ENCODE data around the gene MIDN. TPM values are rescaled to one million over a fixed set of nuclear protein-coding genes. Genes with fewer than 3 reads are reported as not detected.

MIDN gene
- total and polyA plus RNA-seq, 2 of the 4 experiments (the other 2 are of a cell fraction): 2.5 to 26.0 TPM

DNA sequence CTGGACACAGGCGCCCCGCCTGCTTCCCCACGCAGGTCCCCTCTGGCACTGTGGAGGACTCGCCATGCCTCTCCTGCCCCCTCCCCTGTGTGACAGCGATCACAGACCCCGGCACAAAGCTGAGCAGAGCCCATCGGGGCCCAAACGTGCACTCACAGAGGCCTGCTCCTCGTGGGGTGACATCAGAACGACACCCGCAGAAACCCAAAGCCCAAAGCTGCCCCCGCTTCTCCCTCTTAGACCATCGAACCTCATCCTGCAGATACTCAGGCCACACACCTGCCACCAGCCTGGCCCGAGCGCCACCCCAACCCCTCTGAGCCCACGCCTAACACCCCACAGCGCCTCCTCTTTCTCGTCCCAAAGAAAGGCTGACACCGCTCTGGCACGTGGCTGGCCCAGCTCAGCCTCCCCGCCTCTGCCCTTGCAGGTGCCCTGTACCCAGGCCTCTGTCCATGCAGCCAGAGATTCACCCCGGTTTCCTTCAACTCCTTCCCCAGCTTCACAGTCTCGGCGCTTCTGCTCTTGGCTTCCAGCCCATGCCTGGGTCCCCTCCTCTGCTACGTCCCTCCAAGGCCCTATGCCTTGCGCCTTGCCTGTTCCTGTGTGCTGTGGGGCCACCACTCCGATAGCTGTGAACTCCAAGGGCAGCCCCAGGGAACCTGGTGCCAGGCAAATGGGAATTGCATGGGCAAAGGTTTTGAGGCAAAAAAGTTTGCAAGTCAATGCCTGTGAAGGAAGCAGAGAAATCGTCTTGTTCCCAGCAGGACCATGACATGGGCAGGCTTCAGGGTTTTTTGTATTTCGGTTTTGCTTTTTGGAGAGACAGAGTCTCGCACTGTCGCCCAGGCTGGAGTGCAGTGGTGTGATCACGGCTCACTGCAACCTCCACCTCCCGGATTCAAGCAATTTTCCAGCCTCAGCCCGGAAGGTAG lies 9.7 kb upstream of the MIDN start (continued):
- TF ChIP-seq BHLHE40 (IDR thresholded peaks at IDR 0.05; ENCODE audit: low read depth, low read length): no peak
- TF ChIP-seq CHD1 (IDR thresholded peaks at IDR 0.05; ENCODE audit: low read depth, low read length): no peak
- TF ChIP-seq MAZ (IDR thresholded peaks at IDR 0.05; ENCODE audit: borderline replicate concordance, low read depth, low read length): no peak

DNA sequence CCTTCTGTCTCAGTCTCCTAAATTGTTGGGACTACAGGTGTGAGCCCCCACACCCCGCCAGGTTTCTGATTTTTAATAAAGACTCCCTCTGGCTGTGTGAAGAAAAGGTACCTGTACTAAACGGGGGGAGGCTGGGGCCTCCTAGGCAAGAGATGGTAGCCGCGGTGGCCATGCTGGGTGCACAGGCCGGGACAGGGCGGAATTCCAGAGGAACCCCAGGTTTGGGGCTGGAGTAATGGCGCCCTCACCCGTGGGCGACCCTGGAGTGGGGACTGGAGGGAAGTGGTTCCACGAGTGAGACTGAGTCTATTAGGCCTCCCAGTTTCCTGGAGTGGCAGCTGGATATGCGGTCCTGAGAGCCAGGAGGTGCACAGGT lies 9.0 kb upstream of the MIDN start:
- no peak overlapping the region for H3K4me3 ChIP-seq (ENCODE audit: insufficient read depth, low read depth, low read length)
- peaks cover 19% of the 10 kb centered on the region for H4K20me1 ChIP-seq (ENCODE audit: insufficient read depth, low read length)
- DNase-seq: no peak
- H3K27ac ChIP-seq (ENCODE audit: insufficient read depth, low read length): peak overlapping the region; percentile 65; the same call in 1 of the 2 replicates
- no peak overlapping the region for H2BK5ac ChIP-seq (ENCODE audit: low read depth, low read length, poor library complexity, severe bottlenecking)
- no peaks in the 10 kb centered on the region for H3K9me1 ChIP-seq (ENCODE audit: insufficient read depth, low read length)
- intact Hi-C loops (cut with micrococcal nuclease) (no loop called here), in situ Hi-C loops (cut with MboI; ENCODE audit: low sequenced_read_pairs) (no loop called here), dilution Hi-C loops (cut with HindIII; ENCODE audit: low sequenced_read_pairs, unreplicated experiment) (no loop called here)
- H4K8ac ChIP-seq (ENCODE audit: low read depth in 2 of 2, low read length in 2 of 2): peak overlapping the region; percentile 64 to 89; a peak in 2 of 4 replicates
- no peak overlapping the region for H3K9ac ChIP-seq (ENCODE audit: low read depth, low read length)
- H2AK9ac ChIP-seq (replicated peaks; ENCODE audit: low read depth, low read length, poor library complexity): peak overlapping the region; percentile 88
- H3K23ac ChIP-seq (ENCODE audit: low read depth, low read length): no peak overlapping the region
- H3K4me1 ChIP-seq (ENCODE audit: control insufficient read depth, insufficient read depth, low read length): peaks cover 25% of the 10 kb centered on the region
- H2BK120ac ChIP-seq (ENCODE audit: low read depth, low read length): 0 out of 2 replicates have a peak overlapping the region, but pooled peaks have one; percentile 23
- H4K5ac ChIP-seq (ENCODE audit: low read depth, low read length): peak overlapping the region; percentile 65; the same call in 1 of the 2 replicates
- H3K56ac ChIP-seq (ENCODE audit: extremely low read depth, insufficient read depth, low read length): no peak overlapping the region
- H3K18ac ChIP-seq (ENCODE audit: low read depth, low read length): no peak overlapping the region
- no peak overlapping the region for H2BK20ac ChIP-seq (ENCODE audit: low read depth, low read length)
- H3K79me1 ChIP-seq (ENCODE audit: low read depth in 1 of 2, low read length in 2 of 2): peaks cover 14 to 39% of the 10 kb centered on the region in 2 experiments
- H3K27me3 ChIP-seq (ENCODE audit: control insufficient read depth, insufficient read depth, low read length): no peaks in the 10 kb centered on the region
- ATAC-seq (ENCODE audit: low read depth): no peak
- peak overlapping the region; percentile 95 for H2AFZ ChIP-seq (replicated peaks; ENCODE audit: low read length, poor library complexity)
- peak overlapping the region; percentile 79 for H3K4ac ChIP-seq (ENCODE audit: low read depth, low read length)
- no peak overlapping the region for H2BK15ac ChIP-seq (ENCODE audit: low read depth, low read length)
- H2AK5ac ChIP-seq (ENCODE audit: low read depth, low read length): peak overlapping the region; percentile 42
- ChIA-PET CTCF (interaction anchor here (2.0 kb wide), 1 partner anchor 126 kb away, joined by 7 read pairs; no protein-coding TSS in a partner anchor), POLR2A (ENCODE audit: unreplicated experiment) (no interaction called here)
- peaks cover 13% of the 10 kb centered on the region; the same call in 1 of the 2 replicates for H3K36me3 ChIP-seq (ENCODE audit: control insufficient read depth, insufficient read depth, low read length)
- H3K9me3 ChIP-seq (ENCODE audit: control insufficient read depth, insufficient read depth, low read length): no peaks in the 10 kb centered on the region
- peak overlapping the region; percentile 60; the same call in 1 of the 2 replicates for H3K4me2 ChIP-seq (ENCODE audit: low read depth, low read length)
- H3K14ac ChIP-seq (replicated peaks; ENCODE audit: low read depth, low read length): no peak overlapping the region
- H4K91ac ChIP-seq (ENCODE audit: insufficient read depth, low read depth, low read length): 0 out of 2 replicates have a peak overlapping the region, but pooled peaks have one; percentile 12
- BruUV-seq (replicated peaks): no TSS peak
- WGBS, 2 experiments (ENCODE audit: extremely low coverage in 2 of 2, insufficient read length in 1 of 2): 83% methylated on average over 7 of the region's 11 CpGs; no CpG with 5 or more reads in 1 of the 2 experiments
- no peak for TF ChIP-seq SMC3 (IDR thresholded peaks at IDR 0.05; ENCODE audit: low read depth, low read length)
- no peak for TF ChIP-seq RFX5 (IDR thresholded peaks at IDR 0.05; ENCODE audit: low read depth, low read length)
- TF ChIP-seq, protein P1, sequence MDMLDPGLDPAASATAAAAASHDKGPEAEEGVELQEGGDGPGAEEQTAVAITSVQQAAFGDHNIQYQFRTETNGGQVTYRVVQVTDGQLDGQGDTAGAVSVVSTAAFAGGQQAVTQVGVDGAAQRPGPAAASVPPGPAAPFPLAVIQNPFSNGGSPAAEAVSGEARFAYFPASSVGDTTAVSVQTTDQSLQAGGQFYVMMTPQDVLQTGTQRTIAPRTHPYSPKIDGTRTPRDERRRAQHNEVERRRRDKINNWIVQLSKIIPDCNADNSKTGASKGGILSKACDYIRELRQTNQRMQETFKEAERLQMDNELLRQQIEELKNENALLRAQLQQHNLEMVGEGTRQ (IDR thresholded peaks at IDR 0.05; ENCODE audit: low read depth, low read length): no peak
- TF ChIP-seq, protein P2, sequence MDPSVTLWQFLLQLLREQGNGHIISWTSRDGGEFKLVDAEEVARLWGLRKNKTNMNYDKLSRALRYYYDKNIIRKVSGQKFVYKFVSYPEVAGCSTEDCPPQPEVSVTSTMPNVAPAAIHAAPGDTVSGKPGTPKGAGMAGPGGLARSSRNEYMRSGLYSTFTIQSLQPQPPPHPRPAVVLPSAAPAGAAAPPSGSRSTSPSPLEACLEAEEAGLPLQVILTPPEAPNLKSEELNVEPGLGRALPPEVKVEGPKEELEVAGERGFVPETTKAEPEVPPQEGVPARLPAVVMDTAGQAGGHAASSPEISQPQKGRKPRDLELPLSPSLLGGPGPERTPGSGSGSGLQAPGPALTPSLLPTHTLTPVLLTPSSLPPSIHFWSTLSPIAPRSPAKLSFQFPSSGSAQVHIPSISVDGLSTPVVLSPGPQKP (IDR thresholded peaks at IDR 0.05; ENCODE audit: borderline replicate concordance, low read depth, low read length): no peak
- no peak for TF ChIP-seq RCOR1 (IDR thresholded peaks at IDR 0.05; ENCODE audit: insufficient replicate concordance, low read length)
- no peak for TF ChIP-seq POLR2A (IDR thresholded peaks at IDR 0.05; ENCODE audit: low read depth, low read length)
- no peak for TF ChIP-seq RAD21 (IDR thresholded peaks at IDR 0.05; ENCODE audit: low read length)
- TF ChIP-seq, protein P3, sequence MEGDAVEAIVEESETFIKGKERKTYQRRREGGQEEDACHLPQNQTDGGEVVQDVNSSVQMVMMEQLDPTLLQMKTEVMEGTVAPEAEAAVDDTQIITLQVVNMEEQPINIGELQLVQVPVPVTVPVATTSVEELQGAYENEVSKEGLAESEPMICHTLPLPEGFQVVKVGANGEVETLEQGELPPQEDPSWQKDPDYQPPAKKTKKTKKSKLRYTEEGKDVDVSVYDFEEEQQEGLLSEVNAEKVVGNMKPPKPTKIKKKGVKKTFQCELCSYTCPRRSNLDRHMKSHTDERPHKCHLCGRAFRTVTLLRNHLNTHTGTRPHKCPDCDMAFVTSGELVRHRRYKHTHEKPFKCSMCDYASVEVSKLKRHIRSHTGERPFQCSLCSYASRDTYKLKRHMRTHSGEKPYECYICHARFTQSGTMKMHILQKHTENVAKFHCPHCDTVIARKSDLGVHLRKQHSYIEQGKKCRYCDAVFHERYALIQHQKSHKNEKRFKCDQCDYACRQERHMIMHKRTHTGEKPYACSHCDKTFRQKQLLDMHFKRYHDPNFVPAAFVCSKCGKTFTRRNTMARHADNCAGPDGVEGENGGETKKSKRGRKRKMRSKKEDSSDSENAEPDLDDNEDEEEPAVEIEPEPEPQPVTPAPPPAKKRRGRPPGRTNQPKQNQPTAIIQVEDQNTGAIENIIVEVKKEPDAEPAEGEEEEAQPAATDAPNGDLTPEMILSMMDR (conservative IDR thresholded peaks at IDR 0.05; ENCODE audit: low read depth, low read length): no peak
- no peak for TF ChIP-seq BHLHE40 (IDR thresholded peaks at IDR 0.05; ENCODE audit: low read depth, low read length)
